GM12874 (cell line): ENCODE results near the gene PLEKHA3.

ENCODE experiments used
- TF ChIP-seq, protein P1 (sequence below): IDR thresholded peaks from 2 replicates; pipeline ENCODE4 v1.5.1; 2011; ENCODE audit warnings: low read depth, mild to moderate bottlenecking, control low read depth, low read length, moderate library complexity; ENCODE audit not compliant: insufficient read depth

PLEKHA3 gene

GRCh38 chr2:178502751-178503150 lies 22.5 kb downstream of the PLEKHA3 start:
- TF ChIP-seq, protein P1, sequence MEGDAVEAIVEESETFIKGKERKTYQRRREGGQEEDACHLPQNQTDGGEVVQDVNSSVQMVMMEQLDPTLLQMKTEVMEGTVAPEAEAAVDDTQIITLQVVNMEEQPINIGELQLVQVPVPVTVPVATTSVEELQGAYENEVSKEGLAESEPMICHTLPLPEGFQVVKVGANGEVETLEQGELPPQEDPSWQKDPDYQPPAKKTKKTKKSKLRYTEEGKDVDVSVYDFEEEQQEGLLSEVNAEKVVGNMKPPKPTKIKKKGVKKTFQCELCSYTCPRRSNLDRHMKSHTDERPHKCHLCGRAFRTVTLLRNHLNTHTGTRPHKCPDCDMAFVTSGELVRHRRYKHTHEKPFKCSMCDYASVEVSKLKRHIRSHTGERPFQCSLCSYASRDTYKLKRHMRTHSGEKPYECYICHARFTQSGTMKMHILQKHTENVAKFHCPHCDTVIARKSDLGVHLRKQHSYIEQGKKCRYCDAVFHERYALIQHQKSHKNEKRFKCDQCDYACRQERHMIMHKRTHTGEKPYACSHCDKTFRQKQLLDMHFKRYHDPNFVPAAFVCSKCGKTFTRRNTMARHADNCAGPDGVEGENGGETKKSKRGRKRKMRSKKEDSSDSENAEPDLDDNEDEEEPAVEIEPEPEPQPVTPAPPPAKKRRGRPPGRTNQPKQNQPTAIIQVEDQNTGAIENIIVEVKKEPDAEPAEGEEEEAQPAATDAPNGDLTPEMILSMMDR, result no peak

DNA sequence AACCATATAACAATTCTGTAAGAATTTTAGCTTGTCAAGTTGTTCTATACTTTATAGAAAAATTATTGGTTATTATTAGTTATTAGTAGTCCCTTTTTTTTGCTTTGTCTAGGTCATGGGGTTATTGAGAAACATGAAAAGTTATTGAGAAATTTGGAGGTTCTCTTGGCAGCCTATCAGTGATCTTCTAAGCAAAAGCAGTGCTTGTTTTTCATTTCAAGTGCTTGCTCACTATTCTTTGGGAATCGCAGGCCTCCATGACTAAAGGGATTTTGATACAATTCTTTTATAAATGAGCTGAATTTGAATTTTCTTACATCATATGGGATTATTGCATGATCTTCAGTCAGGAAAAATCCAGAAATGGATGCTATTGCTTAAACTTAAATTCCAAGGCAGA lies 25.8 kb downstream of the PLEKHA3 start:
- TF ChIP-seq, protein P1, result no peak

- TF ChIP-seq, protein P1, result no peak
These were observed 26.3 kb downstream of the PLEKHA3 start for GRCh38 chr2:178506524-178506923.

- TF ChIP-seq, protein P1, result no peak
These were observed 26.7 kb downstream of the PLEKHA3 start for GRCh38 chr2:178506949-178507348.

- TF ChIP-seq, protein P1, result no peak
These were observed 28.4 kb downstream of the PLEKHA3 start for GRCh38 chr2:178508646-178509045.

GRCh38 chr2:178510384-178510783 lies 30.1 kb downstream of the PLEKHA3 start:
- TF ChIP-seq, protein P1, result no peak

DNA sequence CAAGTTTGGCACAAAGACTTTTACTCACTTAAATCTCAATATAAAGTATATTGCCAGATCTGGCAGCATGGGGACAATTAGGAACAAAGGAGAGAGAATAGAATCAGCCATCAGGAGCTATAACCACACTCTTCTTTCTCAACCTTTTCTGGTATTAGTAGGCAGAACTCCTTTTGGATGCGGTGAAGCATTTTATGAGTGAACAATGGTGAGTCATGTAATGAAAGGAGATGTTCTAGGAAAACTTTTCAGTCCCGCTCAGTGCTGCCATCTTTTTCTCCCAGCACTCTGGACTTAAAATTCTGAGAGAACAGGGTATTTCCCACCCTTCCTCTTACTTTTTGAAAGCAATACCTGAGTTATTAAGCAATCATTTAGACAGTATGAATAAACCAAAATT lies 32.2 kb downstream of the PLEKHA3 start:
- TF ChIP-seq, protein P1, result no peak

GRCh38 chr2:178513876-178514275 lies 33.6 kb downstream of the PLEKHA3 start:
- TF ChIP-seq, protein P1, result no peak
